Thyroid gland (tissue), 4 donors: Measurements from ENCODE around the gene KCNJ11.

Experiments
- POLR2A ChIP-seq, 2 donors: fragments of 450-650 bp; IDR thresholded peaks; one replicate each; pipeline ENCODE4 v1.6.1; 2017; ENCODE audit warnings: antibody characterized with exemption in 2 of 2, mild to moderate bottlenecking in 2 of 2, moderate library complexity in 1 of 2
- TF ChIP-seq, protein P1 (sequence below), 6 experiments: fragments of 200-600 bp in 3 of 6; fragments of 450-650 bp in 3 of 6; sonication (generic) in 3 of 6; IDR thresholded peaks; one replicate each; pipeline ENCODE4 v1.5.1; 2016 to 2019; ENCODE audit warnings: antibody characterized with exemption in 6 of 6, mild to moderate bottlenecking in 2 of 6, inconsistent platforms in 1 of 6, moderate library complexity in 1 of 6

DNA sequence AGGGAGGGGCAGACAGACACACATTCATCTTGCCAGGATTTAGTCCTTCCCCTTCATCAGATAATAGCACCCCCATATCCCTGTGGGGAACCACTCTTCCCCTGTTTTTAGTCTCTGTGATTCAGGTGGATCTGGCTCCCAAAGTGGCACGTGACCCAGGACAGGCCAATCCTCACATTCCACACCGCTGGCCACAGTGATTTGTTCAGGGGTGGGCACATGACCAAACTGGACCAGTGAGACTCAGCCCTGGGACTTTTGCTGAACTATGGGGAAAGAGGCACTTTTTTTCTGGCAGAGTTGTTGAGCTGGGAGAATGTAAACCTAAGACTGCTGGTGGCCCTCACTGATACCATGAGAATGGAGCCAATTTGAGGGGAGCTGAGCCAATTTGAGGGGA lies 19.1 kb upstream of the KCNJ11 start:
- TF ChIP-seq, protein P1, sequence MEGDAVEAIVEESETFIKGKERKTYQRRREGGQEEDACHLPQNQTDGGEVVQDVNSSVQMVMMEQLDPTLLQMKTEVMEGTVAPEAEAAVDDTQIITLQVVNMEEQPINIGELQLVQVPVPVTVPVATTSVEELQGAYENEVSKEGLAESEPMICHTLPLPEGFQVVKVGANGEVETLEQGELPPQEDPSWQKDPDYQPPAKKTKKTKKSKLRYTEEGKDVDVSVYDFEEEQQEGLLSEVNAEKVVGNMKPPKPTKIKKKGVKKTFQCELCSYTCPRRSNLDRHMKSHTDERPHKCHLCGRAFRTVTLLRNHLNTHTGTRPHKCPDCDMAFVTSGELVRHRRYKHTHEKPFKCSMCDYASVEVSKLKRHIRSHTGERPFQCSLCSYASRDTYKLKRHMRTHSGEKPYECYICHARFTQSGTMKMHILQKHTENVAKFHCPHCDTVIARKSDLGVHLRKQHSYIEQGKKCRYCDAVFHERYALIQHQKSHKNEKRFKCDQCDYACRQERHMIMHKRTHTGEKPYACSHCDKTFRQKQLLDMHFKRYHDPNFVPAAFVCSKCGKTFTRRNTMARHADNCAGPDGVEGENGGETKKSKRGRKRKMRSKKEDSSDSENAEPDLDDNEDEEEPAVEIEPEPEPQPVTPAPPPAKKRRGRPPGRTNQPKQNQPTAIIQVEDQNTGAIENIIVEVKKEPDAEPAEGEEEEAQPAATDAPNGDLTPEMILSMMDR (IDR thresholded peaks at IDR 0.05) = no peak
- no peak for TF ChIP-seq POLR2A (IDR thresholded peaks at IDR 0.05)
